Activated CD8-positive, alpha-beta T cell treated with anti-CD3 and anti-CD28 coated beads for 36 hours (primary cell): ENCODE data around the gene MMP10. TPM values are rescaled to one million over a fixed set of nuclear protein-coding genes. Genes with fewer than 3 reads are reported as not detected.

Source experiments
- ATAC-seq: fragments of 200-7000 bp; cut with Tn5 transposase; one replicate; pipeline ENCODE4 v1.10.0; 2021; ENCODE audit warnings: mild to moderate bottlenecking, moderate library complexity
- CTCF ChIA-PET: fragments of 350-600 bp; sonication (Branson Sonifier 250); formaldehyde crosslinking; loops from one replicate; lab custom pipeline; 2021; ENCODE audit warnings: antibody characterized with exemption; lab: Charles Lee
- POLR2A ChIA-PET: fragments of 350-600 bp; sonication (Branson Sonifier 250); formaldehyde crosslinking; loops from one replicate; lab custom pipeline; 2021; ENCODE audit warnings: antibody characterized with exemption; lab: Charles Lee
- DNase-seq: peaks from one replicate; pipeline ENCODE4 v3.0.0-alpha.2; 2020
- H3K27ac Mint-ChIP-seq: one replicate; pipeline ENCODE4 v1.8.0; 2021; ENCODE audit warnings: mild to moderate bottlenecking, mixed read lengths
- H3K27me3 Mint-ChIP-seq: one replicate; pipeline ENCODE4 v1.8.0; 2021; ENCODE audit warnings: mixed read lengths
- H3K36me3 Mint-ChIP-seq: one replicate; pipeline ENCODE4 v1.8.0; 2021; ENCODE audit warnings: low read depth, mixed read lengths
- H3K4me1 Mint-ChIP-seq: one replicate; pipeline ENCODE4 v1.8.0; 2021; ENCODE audit warnings: low read depth, mixed read lengths
- H3K4me3 Mint-ChIP-seq: one replicate; pipeline ENCODE4 v1.8.0; 2021; ENCODE audit warnings: mild to moderate bottlenecking, moderate library complexity, mixed read lengths
- H3K9me3 Mint-ChIP-seq: one replicate; pipeline ENCODE4 v1.8.0; 2021; ENCODE audit warnings: mixed read lengths
- CTCF ChIP-seq: fragments of 200-600 bp; IDR thresholded peaks from one replicate; pipeline ENCODE4 v1.8.0; 2022; ENCODE audit warnings: antibody characterized with exemption, mild to moderate bottlenecking
- intact Hi-C: fragments of 100-400 bp; cut with micrococcal nuclease; formaldehyde crosslinking; loops from one replicate; pipeline ENCODE4 v1.10.0; 2022
- total RNA-seq, 2 experiments: library from RNA; stranded (reverse); gene quantifications; one replicate each; pipeline ENCODE4 v1.2.3, GENCODE V29; 2021

Gene MMP10
- total RNA-seq, 2 experiments from 2014 or later = not detected

- Mint-ChIP-seq H3K27ac (no peak overlapping the region), H3K9me3 (no peaks in the 10 kb centered on the region), H3K4me3 (no peak overlapping the region), H3K36me3 (no peaks in the 10 kb centered on the region), H3K4me1 (peaks cover 6% of the 10 kb centered on the region), H3K27me3 (peaks cover 19% of the 10 kb centered on the region)
- DNase-seq = no peak
- TF ChIP-seq CTCF = no peak
- POLR2A ChIA-PET = no interaction called here
- ATAC-seq = no peak
- intact Hi-C loops = no loop called here
- CTCF ChIA-PET = no interaction called here
Observed at GRCh38 chr11:102762361-102762767, 18.1 kb downstream of the MMP10 start.

- CTCF ChIA-PET = no interaction called here
- H3K4me1 Mint-ChIP-seq = peaks cover 6% of the 10 kb centered on the region
Observed at GRCh38 chr11:102761646-102762238, 18.7 kb downstream of the MMP10 start.

DNA sequence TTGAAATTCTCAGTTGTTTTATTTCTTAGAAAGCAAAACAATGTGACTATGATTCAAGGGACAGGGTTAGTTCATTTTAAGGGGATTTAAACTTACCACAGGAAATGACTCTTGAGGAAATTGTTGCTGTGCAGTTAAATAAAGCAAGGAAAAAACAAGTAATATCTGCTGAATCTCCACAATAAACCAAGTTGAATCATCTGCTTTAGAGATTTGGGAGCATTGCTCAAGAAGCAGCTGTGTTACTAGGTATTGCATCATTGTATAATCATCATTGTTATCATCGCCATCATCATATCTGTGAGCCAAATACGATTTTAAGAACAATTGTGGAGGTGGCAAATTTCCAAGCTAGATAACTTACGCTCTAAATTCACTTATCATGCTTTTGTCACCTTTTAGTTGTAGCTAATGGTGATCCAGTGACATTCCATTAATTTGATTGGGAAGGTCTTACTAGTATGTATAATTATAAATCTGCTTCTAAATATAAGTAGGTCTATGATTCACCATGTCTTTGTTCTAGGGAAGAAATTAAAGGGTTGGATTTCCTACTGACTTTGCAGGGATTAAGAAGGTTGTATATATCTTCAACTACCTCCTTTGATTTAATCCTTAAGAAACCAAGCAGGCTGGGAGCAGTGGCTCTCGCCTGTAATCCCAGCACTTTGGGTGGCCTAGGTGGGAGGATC is 19.9 kb downstream of the MMP10 start:
- intact Hi-C loops = no loop called here
- CTCF ChIA-PET = no interaction called here

More at GRCh38 chr11:102761646-102762238, 18.7 kb downstream of the MMP10 start:
- no peak for TF ChIP-seq CTCF
- ATAC-seq (no peak), DNase-seq (no peak)
- POLR2A ChIA-PET = no interaction called here
- Mint-ChIP-seq H3K9me3 (no peaks in the 10 kb centered on the region), H3K27me3 (peaks cover 20% of the 10 kb centered on the region), H3K36me3 (no peaks in the 10 kb centered on the region), H3K4me3 (no peak overlapping the region), H3K27ac (no peak overlapping the region)
- intact Hi-C loops = no loop called here

DNA sequence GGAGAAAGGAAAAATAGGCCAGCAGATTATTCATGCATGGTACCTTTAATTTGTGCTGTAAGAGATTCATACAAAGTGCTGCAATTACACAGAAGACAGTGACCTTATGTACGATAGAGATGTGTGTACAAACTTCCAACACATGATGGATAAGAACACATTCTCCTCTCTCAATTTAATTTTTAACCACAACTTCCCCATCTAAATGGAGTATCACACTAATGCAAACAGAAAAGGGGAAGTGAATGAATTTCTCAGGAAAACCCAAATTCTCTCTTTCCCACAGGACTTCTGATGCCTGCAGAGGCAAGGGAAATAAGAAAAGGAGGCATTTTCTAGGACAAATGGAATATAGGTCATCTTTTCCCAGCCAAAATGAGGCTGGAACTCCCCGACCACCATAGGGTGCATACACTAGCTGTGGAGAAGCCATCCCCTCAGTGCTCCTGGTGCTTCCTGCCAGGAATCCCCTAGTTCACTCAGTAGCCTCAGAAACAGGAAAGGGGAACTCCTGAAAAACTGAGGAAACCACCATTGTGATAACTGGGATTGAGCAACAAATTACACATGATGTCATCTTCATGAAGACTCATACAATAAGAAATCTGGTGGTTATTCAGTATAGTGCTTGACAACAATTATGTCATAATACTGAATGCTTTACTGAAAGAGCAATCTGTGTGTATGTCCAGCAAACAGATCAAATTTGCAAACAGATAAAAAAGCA is 22.4 kb downstream of the MMP10 start:
- DNase-seq (no peak), ATAC-seq (peak; percentile 17)
- POLR2A ChIA-PET = no interaction called here
- intact Hi-C loops = no loop called here
- CTCF ChIA-PET = no interaction called here
- Mint-ChIP-seq H3K9me3 (no peaks in the 10 kb centered on the region), H3K4me3 (no peak overlapping the region), H3K4me1 (peaks cover 6% of the 10 kb centered on the region), H3K36me3 (no peaks in the 10 kb centered on the region), H3K27me3 (peaks cover 20% of the 10 kb centered on the region), H3K27ac (no peak overlapping the region)
- TF ChIP-seq CTCF = no peak

More for the DNA sequence above, 19.9 kb downstream of the MMP10 start:
- peaks cover 6% of the 10 kb centered on the region for H3K4me1 Mint-ChIP-seq
- no peaks in the 10 kb centered on the region for H3K9me3 Mint-ChIP-seq
- ATAC-seq (peak; percentile 64), DNase-seq (no peak)
- H3K27me3 Mint-ChIP-seq = peaks cover 18% of the 10 kb centered on the region
- no peaks in the 10 kb centered on the region for H3K36me3 Mint-ChIP-seq
- POLR2A ChIA-PET = interaction anchor here (0.6 to 0.8 kb wide), 2 partner anchors 32 to 761 kb away, joined by 3 read pairs; no protein-coding TSS in a partner anchor
- no peak overlapping the region for H3K4me3 Mint-ChIP-seq
- no peak for TF ChIP-seq CTCF
- peak overlapping the region; percentile 31 for H3K27ac Mint-ChIP-seq
